Glutamatergic neuron (in vitro differentiated cells): ENCODE data around the gene DQX1. TPM values are rescaled to one million over a fixed set of nuclear protein-coding genes. Genes with fewer than 3 reads are reported as not detected.

Experiments used
- total RNA-seq: library from RNA; stranded (reverse); fragmentation: NEBNext Ultra II Directional; extraction: Animal tissue kit (Norgen Biotek cat#: 25700); gene quantifications from one replicate; pipeline ENCODE4 v1.2.1, GENCODE V29; 2021; ENCODE audit not compliant: unreplicated experiment

DQX1 gene
- total RNA-seq, 1 donor from 2014 or later, result 0.91 TPM

Other genes starting within 250 kb of the DQX1 start
- gene SLC4A5, start 182.8 kb downstream of the DQX1 start, total RNA-seq, result 8.2 TPM
- gene DCTN1, start 145.9 kb downstream of the DQX1 start, total RNA-seq, result 832 TPM
- gene C2orf81, start 104.6 kb downstream of the DQX1 start, total RNA-seq, result 3.7 TPM
- gene WDR54, start 104.5 kb downstream of the DQX1 start, total RNA-seq, result 29.5 TPM
- gene RTKN, start 84.3 kb downstream of the DQX1 start, total RNA-seq, result 88.7 TPM
- gene INO80B, start 71.1 kb downstream of the DQX1 start, total RNA-seq, result 18.5 TPM
- gene WBP1, start 67.8 kb downstream of the DQX1 start, total RNA-seq, result 109 TPM
- 50.9 TPM for gene MOGS, start 60.8 kb downstream of the DQX1 start, total RNA-seq
- 63.9 TPM for gene MRPL53, start 53.6 kb downstream of the DQX1 start, total RNA-seq
- gene CCDC142, start 43.2 kb downstream of the DQX1 start, total RNA-seq, result 28.0 TPM
- gene TTC31, start 43.1 kb downstream of the DQX1 start, total RNA-seq, result 23.8 TPM
- gene LBX2, start 26.6 kb downstream of the DQX1 start, total RNA-seq, result 0.96 TPM
- 32.3 TPM for gene PCGF1, start 18.5 kb downstream of the DQX1 start, total RNA-seq
- 21.2 TPM for gene TLX2, start 11.8 kb downstream of the DQX1 start, total RNA-seq
- 99.5 TPM for gene AUP1, start 3.5 kb upstream of the DQX1 start, total RNA-seq
- gene HTRA2, start 3.7 kb upstream of the DQX1 start, total RNA-seq, result 46.7 TPM
- gene LOXL3, start 27.7 kb upstream of the DQX1 start, total RNA-seq, result 64.2 TPM
- 14.0 TPM for gene DOK1, start 28.5 kb upstream of the DQX1 start, total RNA-seq
- gene M1AP, start 122.1 kb upstream of the DQX1 start, total RNA-seq, result 0.81 TPM
- 28.5 TPM for gene SEMA4F, start 128.0 kb upstream of the DQX1 start, total RNA-seq